GM19397 (cell line): ENCODE results near the gene SPOCK1.

Experiments used
- ATAC-seq: cut with Tn5 transposase; IDR thresholded peaks from one replicate; pipeline ENCODE4 v1.9.1; 2021; ENCODE audit warnings: mild to moderate bottlenecking, moderate library complexity; ENCODE audit not compliant: unreplicated experiment

The SPOCK1 gene

DNA sequence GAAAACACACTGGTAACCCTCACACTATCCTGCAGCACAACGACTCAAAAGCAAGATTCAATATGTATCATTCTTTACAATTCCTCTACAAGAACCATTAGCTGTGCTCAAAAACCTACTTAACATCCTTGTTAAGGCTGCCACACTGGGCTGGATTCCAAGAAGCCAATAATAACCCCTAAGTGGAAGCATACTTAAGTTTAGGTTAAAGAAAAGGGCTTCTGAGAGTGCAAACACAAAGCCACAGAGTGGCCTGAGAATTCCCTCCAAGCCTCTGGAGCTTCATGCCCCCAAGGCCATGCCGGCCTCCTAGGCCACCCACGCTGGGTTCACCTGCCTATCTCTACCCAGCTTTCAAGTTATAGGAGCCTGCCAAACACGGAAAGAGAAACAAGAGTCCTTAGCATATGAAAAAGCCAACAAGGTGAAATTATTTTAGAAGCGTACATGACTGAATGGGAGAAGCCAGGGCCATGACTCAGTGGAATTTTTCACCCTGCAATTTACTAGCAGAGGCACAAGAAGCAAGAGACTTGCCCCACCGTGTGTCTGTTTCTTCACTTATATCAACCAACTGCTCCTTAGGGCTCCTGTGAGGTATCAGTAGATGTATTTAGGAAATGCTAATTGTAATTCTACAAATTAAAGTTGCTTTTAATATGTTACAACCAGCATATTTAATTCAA lies 293.0 kb downstream of the SPOCK1 start:
- no peak for ATAC-seq

DNA sequence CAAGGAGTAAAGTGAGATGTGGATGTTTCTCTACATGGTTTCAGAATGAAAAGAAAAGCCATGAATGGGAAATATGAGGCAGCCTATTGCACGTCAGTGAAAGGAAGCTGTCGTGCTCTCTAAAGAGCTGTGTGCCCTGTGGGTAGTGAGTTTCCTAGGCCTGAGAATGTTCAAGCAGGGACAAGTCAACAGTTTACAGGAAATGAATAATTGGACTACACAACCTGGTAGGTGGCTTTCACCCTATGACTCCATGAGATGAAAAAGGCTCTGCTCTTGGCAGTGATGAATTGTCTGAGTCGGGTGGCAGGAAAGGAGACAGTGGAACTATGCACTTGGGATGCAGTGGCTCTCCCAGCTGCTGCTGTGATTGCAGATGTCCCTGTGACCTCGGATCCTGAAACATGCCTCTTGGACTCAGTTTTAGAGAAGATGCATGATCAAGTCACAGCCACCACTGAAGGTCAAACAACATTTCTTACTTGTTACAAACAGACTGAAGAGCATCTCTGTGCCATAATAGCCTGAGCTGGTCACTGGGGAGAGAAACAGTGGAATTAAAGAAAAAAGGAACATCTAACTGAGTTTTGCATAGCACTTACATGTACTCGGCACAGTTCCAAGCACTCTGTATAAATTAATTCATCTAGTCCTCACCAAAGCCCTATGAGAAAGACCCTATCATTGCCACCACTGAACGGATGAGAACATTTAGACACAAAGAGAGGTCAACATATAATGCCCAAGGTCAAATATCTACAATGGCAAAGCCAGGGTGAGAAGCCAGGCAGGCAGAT lies 293.7 kb downstream of the SPOCK1 start:
- ATAC-seq = no peak

DNA sequence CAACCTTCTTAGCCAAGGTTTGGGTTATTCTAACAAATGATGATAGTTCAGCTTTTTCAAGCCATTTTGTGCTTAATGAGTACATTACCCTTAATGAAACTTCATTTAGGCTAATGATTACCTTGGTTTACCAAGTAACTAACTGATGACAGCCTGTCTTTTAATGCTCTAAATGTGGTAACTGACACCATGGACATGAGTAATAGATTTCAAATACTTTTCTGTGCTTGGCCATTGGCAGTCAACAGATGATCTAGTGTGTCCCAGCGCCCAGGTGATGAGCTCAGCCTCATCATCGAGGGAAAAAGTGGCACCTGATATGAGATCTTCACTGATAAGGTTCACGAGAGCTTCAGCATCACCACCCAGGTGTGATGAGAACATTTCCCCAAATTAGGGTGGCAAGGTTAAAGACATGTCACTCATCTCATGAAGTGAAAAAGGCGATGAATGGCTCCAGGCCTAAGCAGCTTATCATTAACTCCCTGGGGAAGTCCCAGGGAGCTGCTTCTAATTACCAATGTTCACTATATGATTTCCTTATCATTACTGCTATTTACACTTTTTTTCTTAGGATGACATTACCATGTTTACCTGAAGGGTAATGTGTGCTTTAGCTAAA lies 296.0 kb downstream of the SPOCK1 start:
- no peak for ATAC-seq

DNA sequence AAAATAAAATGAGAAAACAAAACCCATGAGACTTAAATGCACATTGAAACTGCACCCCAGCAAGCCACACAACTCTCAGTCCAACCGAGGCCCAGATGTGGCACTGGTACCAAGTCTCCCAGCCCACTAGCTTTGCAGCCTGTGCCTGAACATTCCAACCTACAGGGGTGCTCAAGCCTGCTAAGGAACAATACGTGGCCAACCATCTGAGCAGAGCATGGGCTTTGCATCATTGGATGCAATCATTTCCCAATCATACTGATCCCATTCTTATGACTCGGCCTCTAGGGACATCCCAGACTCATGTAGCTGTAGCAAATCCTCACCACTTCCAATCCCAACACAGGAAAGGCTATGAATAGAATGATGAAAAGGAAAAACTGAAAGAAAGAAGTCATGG lies 297.2 kb downstream of the SPOCK1 start:
- no peak for ATAC-seq

DNA sequence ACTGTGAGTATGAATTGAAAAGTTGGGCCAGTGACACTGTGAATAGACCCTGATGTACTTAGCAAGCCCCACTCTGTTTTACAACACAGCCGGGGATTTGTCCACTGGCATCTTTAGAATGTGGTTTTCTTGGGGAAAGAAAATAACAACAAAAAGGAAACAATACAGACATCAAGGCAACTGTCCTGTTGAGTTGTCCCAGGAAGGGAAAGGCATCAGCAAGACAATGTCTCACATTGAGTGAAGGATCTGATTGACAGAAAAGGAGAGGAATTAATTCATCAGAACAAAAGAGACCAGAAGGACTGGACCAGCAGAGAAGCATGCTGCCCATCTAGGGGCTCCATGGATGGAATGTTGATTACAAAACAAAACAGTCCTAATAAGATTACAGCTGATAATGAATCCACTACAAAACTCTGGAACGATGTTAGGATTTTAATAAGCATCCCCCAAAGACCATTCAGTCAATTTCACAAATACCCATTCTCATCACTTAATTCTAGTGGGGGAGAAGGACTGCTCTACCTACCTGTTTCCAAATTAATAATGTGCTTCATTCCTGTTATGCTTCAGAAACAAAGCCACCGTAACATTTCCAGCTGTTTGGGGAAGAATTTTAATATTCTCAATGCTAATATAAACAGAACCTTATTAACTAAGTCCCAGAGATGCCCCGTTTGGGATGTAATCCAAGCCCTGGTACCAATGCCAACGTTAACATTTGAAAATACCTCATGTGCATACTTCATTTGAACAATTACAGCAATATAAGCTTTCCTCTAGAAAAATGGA lies 298.0 kb downstream of the SPOCK1 start:
- ATAC-seq = no peak

DNA sequence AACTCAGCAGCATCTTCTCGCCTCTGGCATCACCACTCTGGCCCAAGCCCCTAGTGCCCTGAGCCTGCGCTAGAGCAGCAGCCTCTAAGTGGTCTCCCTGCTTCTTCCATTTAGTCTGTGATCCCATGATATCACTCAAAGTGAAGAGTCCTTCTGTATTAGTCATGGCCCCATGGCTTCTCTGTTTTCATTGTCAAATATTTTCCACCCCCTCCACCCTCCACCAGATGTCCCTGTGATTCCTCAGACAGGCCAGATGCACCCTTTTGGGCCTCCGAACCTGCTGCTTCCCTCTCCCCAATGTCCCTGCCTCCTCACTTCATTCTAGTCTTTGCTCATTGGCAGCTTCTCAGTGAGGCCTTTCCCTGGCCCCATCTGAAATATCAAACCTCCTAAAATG lies 299.2 kb downstream of the SPOCK1 start:
- ATAC-seq = no peak

DNA sequence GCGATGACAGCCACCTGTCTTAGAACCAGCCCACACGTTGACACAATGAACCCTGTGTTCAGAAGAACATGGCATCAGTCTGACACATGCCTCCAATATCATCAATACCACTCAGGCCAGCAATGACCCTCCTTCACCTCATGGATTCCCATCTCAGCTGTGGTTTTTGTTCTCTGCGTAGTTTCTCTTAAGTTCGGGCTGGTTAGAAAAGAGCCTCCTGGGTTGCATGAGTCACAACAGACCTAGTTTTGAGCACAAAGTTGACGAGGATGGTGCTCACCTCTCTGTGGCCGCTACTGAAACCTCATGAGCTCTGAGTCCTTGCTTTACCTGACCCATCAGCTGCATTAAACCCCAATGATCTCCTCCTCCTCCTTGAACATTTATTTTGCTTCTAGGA lies 299.9 kb downstream of the SPOCK1 start:
- ATAC-seq = no peak

DNA sequence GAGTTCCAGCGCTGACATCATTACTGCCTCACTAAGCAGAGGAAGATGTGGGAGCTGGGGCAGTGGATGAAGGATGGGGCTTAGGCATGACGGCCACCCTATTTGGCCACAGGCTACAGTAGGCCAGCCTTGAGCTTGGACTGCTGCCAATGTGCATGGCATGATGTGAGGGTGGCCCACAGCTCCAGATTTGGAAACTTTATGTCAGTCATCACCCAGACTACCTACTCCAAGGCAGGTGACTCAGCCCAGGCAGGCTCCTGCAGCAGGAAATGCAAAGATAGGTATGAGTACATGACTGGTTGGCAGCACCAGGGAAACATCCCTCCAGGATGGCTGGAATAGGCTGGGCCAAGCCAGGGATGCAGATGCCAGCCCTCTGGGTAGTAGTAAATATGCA lies 303.6 kb downstream of the SPOCK1 start:
- no peak for ATAC-seq

DNA sequence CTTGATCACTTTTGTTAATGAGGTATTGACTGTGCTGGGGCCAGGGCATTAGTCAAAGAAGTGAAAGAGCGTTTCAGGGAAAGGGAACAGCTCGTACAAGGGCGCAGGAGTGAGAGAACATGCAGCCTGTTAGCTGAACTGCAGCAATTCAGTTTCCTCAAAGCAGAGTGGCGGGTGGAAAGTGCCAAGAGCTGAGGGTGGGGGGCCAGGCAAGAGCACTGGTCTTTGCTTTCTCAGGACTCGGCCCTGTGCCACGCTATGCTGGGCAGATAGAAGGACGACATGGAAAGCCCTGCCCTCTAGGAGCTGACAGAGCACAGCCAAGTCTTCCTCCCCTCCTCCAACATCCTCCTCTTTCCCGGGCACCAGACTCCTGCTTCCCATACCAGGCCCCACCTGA lies 304.8 kb downstream of the SPOCK1 start:
- ATAC-seq = no peak

DNA sequence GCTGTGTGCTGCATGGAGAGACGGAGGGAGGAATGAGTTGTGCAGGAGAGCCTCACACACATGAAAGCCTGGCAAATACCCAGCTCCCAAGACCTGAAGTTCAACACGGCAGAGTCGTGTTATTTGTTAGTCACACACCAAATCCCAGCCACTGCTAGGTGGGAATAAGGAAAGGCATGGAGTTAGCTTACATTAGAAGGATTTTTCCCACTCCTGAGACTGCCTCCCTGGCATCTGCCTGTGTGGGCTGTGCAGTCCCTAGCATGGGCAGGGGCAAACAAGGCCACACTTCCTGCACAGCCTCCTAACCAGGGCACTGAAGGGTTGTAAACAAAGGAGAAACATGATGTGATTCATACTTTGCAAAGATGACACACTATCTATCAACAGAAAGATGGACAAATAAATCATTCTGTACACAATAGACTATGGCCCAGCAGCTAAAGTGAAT lies 306.8 kb downstream of the SPOCK1 start:
- ATAC-seq = no peak

DNA sequence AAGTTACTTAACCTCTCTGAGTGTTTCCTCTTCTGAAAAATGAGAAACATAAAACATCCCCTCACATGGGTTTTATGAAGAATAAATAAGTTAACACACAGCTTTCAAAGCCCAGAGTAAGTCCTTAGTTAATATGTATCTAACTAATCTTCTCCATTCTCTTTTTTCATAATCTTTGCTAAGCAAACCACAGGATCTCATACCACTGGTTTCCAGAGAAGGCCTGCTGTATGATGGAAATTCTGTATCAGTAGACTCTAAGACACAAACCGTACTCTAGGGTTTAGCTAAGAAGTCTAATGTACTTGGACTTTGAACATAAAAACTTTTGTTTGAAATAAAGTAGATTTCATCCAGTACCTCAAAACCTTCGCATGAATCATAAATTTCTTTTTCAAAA lies 307.9 kb downstream of the SPOCK1 start:
- ATAC-seq = no peak

DNA sequence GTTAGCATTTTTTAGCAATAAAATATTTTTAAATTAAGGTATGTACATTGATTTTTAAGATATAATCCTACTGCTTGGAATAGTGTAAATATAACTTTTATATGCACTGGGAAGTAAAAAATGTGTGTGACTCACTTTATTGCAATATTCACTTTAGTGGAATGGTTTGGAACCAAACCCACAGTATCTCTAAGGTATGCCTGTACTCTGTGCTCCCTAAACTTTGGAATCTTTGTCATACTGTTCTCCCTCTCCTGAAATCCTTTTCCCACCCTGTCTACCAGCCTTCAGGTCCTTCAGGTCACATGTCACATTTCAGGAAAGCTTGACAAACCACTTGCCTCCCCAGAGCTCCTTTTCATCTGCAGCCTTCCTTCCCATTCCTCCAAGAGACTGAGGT lies 308.7 kb downstream of the SPOCK1 start:
- no peak for ATAC-seq

DNA sequence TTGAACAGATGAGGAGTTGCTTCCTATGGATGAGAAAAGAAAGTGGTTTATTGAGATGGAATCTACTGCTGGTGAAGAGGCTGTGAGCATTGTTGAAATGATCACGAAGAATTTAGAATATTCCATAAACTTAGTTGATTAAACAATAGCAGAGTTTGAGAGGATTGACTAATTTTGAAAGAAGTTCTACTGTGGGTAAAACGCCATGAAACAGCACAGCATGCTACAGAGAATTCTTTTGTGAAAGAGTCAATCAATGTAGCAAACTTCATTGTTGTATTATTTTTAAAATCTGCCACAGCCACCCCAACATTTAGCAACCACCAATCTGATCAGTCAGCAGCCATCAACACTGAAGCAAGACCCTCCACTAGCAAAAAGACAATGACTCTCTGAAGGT lies 309.1 kb downstream of the SPOCK1 start:
- no peak for ATAC-seq

DNA sequence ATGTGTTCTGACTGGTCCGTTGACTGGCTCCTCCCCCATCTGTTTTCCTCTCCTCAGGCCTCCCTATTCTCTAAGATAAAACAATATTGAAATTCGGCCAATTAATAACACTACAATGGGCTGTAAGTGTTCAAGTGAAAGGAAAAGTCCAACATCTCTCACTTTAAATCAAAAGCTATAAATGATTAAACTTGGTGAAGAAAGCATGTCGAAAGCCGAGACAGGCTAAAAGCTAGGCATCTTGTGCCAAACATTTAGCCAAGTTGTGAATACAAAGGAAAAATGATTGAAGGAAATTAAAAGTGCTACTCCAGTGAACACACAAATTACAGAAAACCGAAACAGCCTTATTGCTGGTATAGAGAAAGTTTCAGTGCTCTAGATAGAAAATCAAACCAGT lies 310.6 kb downstream of the SPOCK1 start:
- ATAC-seq = no peak

DNA sequence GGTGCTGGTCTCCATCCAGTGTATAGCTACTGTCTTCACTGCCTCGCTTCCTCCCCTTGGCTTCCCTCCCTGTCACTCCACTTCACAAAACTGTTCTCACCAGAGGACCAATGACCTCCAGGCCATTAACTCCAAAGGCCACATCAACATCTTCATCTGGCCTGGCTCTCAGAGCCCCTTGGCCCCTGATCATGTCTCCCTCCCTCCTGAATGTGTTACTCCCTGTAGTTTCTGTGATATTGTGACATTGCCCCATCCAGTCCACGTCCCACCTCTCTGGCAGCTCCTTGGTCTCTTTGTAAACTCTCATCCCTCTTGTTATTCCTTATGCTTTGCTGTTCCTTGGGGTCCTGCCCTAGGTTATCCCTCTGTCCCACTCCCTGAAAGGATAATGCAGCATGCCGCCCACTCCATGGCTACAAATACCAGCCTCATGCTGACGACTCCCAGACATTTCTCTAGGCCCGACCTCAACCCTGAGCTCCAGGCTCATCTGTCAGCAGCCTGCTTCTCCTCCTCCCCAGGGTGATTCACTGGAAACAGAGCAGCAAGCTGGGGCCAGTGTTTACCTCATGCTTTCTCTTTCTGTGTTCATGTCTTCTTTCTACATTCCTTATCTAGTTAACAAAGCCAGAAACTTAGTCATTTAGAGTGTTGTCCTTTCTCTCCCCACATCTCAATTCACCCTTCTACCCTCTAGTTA lies 312.2 kb downstream of the SPOCK1 start:
- no peak for ATAC-seq

DNA sequence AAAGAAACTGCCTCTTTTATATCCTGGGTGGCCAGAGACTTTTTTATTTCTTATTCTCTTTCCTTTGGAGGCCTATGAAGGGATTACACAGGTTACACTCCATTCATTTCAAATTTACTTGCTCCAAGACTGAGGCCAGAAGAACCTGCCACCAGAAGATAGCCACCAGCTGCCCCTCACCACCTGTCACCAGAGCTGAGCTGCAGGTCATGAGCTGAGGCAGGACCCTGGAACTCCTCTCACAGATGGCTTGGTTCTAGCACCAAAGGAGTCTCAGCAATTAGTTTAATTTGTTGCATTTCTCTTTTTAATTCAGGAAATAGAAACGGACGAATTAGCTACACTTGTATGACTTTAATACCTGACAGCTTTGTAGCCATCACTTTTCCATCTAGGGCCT lies 313.9 kb downstream of the SPOCK1 start:
- no peak for ATAC-seq

DNA sequence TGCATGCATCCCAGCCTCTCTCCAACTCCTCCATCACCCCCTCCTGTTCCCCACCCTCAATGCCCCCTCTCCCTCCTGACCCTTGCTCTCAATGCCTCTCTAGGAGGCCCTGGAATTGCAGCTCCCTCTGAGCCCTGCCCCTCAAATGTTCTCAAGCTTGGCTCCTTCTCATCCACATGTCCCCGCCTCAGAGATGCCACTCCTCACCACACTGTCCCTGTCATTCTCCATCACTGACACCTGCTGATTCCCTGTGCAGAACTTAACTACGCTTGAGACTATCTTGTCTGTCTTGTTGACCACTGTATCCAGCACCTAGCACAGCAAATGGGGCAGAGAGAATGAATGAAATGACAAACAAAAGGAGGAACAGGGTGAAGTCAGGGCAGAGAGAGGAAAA lies 314.4 kb downstream of the SPOCK1 start:
- ATAC-seq = no peak

DNA sequence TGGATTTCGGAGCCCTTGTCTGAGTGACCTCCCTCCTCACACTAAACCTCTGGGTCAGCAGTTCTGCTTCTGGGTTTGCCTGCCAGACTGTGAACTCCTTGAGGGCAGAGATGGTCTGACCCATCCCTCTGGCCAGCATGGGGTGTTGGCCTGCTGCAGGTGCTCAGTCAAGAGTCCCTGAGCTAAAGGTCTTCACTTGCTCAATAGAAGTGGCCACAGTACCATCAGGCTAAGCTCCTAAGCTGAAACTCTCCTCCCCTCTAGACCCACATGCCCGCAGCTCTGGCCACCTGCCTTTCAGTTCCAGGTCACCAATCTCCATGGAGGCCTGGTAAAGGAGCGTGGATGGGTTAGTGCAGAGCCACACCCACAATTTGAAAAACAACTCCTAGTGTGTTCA lies 316.6 kb downstream of the SPOCK1 start:
- ATAC-seq = no peak

DNA sequence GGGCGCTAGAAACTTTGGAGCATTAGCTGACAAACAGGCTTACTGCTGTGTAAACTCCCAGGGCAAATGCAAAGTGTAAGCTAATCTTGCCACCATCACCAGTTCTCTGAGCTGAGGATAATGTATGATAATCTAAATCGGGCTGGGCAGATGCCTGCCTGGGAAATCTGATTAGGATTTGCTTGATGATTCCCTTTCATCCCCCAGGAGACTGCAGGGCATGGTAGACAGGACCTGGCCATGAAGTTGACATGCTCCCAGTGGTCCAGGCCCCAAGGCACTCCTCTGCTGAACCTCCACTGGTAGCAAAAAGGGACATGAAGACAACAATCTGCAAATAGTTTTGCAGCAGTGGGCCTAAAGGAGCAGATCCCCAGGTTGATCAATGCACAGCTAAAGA lies 317.5 kb downstream of the SPOCK1 start:
- no peak for ATAC-seq

DNA sequence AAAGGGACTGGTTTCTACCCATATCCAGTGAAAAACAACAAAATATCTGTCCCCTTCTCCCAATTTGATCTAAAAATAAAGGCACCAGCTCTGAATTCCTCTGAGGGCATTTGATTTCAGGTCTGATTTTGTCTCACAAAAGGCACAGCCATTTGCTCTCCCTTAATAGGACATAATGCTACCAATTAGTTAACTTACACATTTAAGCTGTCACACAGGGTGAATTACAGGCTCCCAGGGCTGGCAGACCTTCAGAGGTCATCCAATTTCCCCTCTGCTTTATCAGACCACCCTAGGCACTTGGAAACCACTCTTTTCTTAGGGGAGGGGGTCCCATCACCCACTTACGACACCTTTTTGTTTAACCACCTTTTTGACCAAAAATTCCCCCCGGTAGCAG lies 319.9 kb downstream of the SPOCK1 start:
- ATAC-seq = no peak

DNA sequence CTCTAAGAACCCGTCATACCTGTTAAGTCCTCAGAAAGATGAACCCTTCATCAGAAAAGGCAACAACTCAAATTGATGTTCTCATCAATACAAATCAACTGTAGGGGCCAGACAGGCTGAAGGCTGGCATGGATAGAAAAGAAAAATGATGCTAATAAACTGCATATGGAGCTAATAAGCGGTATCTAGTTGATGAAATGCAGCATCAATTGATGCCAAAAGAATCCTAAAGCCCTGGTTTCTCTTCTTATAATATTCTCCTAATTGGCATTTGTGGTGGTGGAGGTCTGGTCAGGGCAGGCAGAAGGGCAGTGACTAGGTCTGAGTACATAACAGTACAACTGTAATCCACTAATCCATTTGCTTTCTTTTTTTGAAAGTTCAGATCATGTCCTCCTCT lies 322.5 kb downstream of the SPOCK1 start:
- ATAC-seq = no peak
